ENCODE data around the gene STXBP3.

The STXBP3 gene

DNA sequence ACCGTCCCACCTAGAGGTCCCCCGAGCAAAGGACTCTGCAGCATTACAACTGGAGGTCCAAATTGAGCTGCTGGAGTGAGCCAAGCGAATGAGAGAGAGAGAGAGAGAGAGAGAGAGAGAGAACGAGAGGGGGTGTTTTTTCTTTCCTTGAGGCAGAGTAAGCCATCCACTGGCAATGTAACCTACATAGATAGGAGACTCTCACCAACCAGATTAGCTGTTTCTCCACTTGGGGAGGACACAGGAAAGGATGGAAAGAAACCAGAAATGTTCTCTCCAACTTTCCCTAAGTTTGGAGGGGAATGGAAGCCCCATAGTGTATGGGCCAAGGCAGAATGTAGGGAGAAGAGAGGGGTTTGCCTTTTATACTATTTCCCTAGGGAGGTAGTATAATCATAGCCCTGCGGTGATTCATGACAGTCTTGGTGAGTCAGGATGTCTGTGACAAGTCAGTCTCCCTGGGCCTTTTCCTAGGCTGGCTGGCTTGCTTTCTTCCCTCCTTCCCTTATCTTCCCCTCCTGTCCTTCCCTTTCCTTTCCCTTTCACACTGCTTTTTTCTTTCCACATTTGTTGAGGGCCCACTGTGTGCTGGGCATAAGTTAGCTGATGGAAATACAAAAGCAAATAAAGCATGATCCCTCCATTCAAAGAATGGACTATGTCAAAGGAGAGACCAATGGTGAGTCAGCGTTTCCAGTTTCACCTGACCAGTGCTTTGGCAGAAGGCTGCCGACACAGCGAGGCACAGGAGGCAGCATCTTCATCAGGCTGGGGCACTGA lies 26.6 kb upstream of the STXBP3 start:
- H3K9me3 ChIP-seq (ENCODE audit: control insufficient read depth, low read length): no peaks in the 10 kb centered on the region
- peak overlapping the region; percentile 10 for H3K27ac ChIP-seq (ENCODE audit: low read length, poor library complexity, severe bottlenecking)
- H3K4ac ChIP-seq (ENCODE audit: low read depth in 1 of 2, low read length in 2 of 2): peak overlapping the region in 1 of 2 experiments; percentile 6
- no peak overlapping the region for H4K91ac ChIP-seq (ENCODE audit: low read length)
- no peak overlapping the region for H2BK120ac ChIP-seq (ENCODE audit: low read depth, low read length)
- H2BK12ac ChIP-seq (ENCODE audit: low read length in 2 of 2): peak overlapping the region; percentile 7 to 61
- no peak overlapping the region for H2AFZ ChIP-seq (ENCODE audit: low read depth, low read length)
- H2AK5ac ChIP-seq (ENCODE audit: low read length, severe bottlenecking): no peak overlapping the region
- H3K4me1 ChIP-seq (ENCODE audit: control insufficient read depth, insufficient read depth, low read depth, low read length): peaks cover 6% of the 10 kb centered on the region
- DNase-seq: peak; percentile 92
- peak overlapping the region; percentile 60 for H3K9ac ChIP-seq (ENCODE audit: low read length)
- no peak overlapping the region for H3K23ac ChIP-seq (ENCODE audit: low read length in 2 of 2)
- no peaks in the 10 kb centered on the region for H3K79me1 ChIP-seq (replicated peaks; ENCODE audit: low read length, poor library complexity, severe bottlenecking)
- H3K27me3 ChIP-seq (ENCODE audit: control insufficient read depth in 1 of 2, insufficient read depth in 1 of 2, low read length in 2 of 2): no peaks in the 10 kb centered on the region
- H3K4me2 ChIP-seq (ENCODE audit: low read length, poor library complexity, severe bottlenecking): no peak overlapping the region
- no peaks in the 10 kb centered on the region for H3K36me3 ChIP-seq (ENCODE audit: control insufficient read depth in 1 of 2, insufficient read depth in 2 of 2, low read depth in 1 of 2, low read length in 2 of 2)
- no peak overlapping the region for H4K8ac ChIP-seq (ENCODE audit: low read length)
- H2BK5ac ChIP-seq (ENCODE audit: low read depth, low read length, poor library complexity, severe bottlenecking): no peak overlapping the region
- H2BK15ac ChIP-seq (ENCODE audit: low read depth, poor library complexity, severe bottlenecking): peak overlapping the region; percentile 26
- H3K4me3 ChIP-seq (ENCODE audit: insufficient read depth in 1 of 2, low read depth in 1 of 2, low read length in 2 of 2): peak overlapping the region in 1 of 2 experiments; percentile 42
- H3K18ac ChIP-seq (ENCODE audit: low read depth in 1 of 2, low read length in 2 of 2): peak overlapping the region; percentile 23 to 52
- WGBS: 60% methylated on average over 7 of the region's 8 CpGs
- no peak overlapping the region for H3K14ac ChIP-seq (ENCODE audit: low read length in 2 of 2)

GRCh38 chr1:108722292-108722691 lies 24.2 kb upstream of the STXBP3 start:
- Histone ChIP-seq H3K23ac (ENCODE audit: low read length in 2 of 2) (no peak overlapping the region), H4K8ac (ENCODE audit: low read length) (no peak overlapping the region), H3K4ac (ENCODE audit: low read depth in 1 of 2, low read length in 2 of 2) (no peak overlapping the region), H4K91ac (ENCODE audit: low read length) (no peak overlapping the region), H3K14ac (ENCODE audit: low read length in 2 of 2) (no peak overlapping the region), H3K4me3 (ENCODE audit: insufficient read depth in 1 of 2, low read depth in 1 of 2, low read length in 2 of 2) (peak overlapping the region in 1 of 2 experiments; percentile 19), H3K36me3 (ENCODE audit: control insufficient read depth in 1 of 2, insufficient read depth in 2 of 2, low read depth in 1 of 2, low read length in 2 of 2) (no peaks in the 10 kb centered on the region), H3K9ac (ENCODE audit: low read length) (no peak overlapping the region), H3K9me3 (ENCODE audit: control insufficient read depth, low read length) (no peaks in the 10 kb centered on the region), H2BK12ac (ENCODE audit: low read length in 2 of 2) (no peak overlapping the region), H2AFZ (ENCODE audit: low read depth, low read length) (peak overlapping the region; percentile 61), H2BK120ac (ENCODE audit: low read depth, low read length) (no peak overlapping the region), H3K27me3 (ENCODE audit: control insufficient read depth in 1 of 2, insufficient read depth in 1 of 2, low read length in 2 of 2) (no peaks in the 10 kb centered on the region), H2BK5ac (ENCODE audit: low read depth, low read length, poor library complexity, severe bottlenecking) (no peak overlapping the region), H3K4me2 (ENCODE audit: low read length, poor library complexity, severe bottlenecking) (no peak overlapping the region), H2AK5ac (ENCODE audit: low read length, severe bottlenecking) (no peak overlapping the region), H3K79me1 (replicated peaks; ENCODE audit: low read length, poor library complexity, severe bottlenecking) (no peaks in the 10 kb centered on the region), H3K27ac (ENCODE audit: low read length, poor library complexity, severe bottlenecking) (no peak overlapping the region), H2BK15ac (ENCODE audit: low read depth, poor library complexity, severe bottlenecking) (no peak overlapping the region), H3K4me1 (ENCODE audit: control insufficient read depth, insufficient read depth, low read depth, low read length) (peaks cover 5% of the 10 kb centered on the region), H3K18ac (ENCODE audit: low read depth in 1 of 2, low read length in 2 of 2) (peak overlapping the region in 1 of 2 experiments; percentile 51)
- DNase-seq: peak; percentile 71
- WGBS: 54% methylated on average over 6 of the region's 6 CpGs

DNA sequence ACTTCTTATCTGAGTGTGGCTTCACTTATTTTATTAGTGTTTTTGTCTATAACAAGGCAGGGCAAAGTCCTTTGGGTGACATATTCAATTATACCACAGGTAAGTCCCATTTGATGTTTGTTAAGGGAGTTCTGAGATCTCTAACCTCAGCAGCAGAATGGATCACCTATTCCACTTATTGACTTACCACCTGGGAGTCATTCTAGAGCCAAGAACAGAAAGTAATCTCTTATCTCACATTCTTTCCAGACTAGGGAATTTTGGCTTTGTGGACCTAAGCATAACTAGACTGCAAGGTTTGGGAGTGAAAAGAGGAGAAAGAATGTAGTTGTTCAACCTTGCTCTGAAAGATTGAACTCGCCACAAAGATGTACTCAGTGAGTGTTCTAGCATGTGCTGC lies 20.6 kb upstream of the STXBP3 start:
- H3K23ac ChIP-seq (ENCODE audit: low read length in 2 of 2): no peak overlapping the region
- no peak overlapping the region for H3K4me2 ChIP-seq (ENCODE audit: low read length, poor library complexity, severe bottlenecking)
- H2BK12ac ChIP-seq (ENCODE audit: low read length in 2 of 2): no peak overlapping the region
- no peak overlapping the region for H2AK5ac ChIP-seq (ENCODE audit: low read length, severe bottlenecking)
- H2BK120ac ChIP-seq (ENCODE audit: low read depth, low read length): no peak overlapping the region
- no peaks in the 10 kb centered on the region for H3K9me3 ChIP-seq (ENCODE audit: control insufficient read depth, low read length)
- no peak overlapping the region for H3K27ac ChIP-seq (ENCODE audit: low read length, poor library complexity, severe bottlenecking)
- H3K18ac ChIP-seq (ENCODE audit: low read depth in 1 of 2, low read length in 2 of 2): no peak overlapping the region
- H3K27me3 ChIP-seq (ENCODE audit: control insufficient read depth in 1 of 2, insufficient read depth in 1 of 2, low read length in 2 of 2): no peaks in the 10 kb centered on the region
- no peak overlapping the region for H2BK15ac ChIP-seq (ENCODE audit: low read depth, poor library complexity, severe bottlenecking)
- no peak overlapping the region for H4K91ac ChIP-seq (ENCODE audit: low read length)
- H3K14ac ChIP-seq (ENCODE audit: low read length in 2 of 2): no peak overlapping the region
- 89% methylated on average over 1 of the region's 1 CpG for WGBS
- no peaks in the 10 kb centered on the region for H3K4me1 ChIP-seq (ENCODE audit: control insufficient read depth, insufficient read depth, low read depth, low read length)
- no peak for DNase-seq
- no peak overlapping the region for H3K4ac ChIP-seq (ENCODE audit: low read depth in 1 of 2, low read length in 2 of 2)
- no peak overlapping the region for H3K4me3 ChIP-seq (ENCODE audit: insufficient read depth in 1 of 2, low read depth in 1 of 2, low read length in 2 of 2)
- no peak overlapping the region for H2BK5ac ChIP-seq (ENCODE audit: low read depth, low read length, poor library complexity, severe bottlenecking)
- no peaks in the 10 kb centered on the region for H3K36me3 ChIP-seq (ENCODE audit: control insufficient read depth in 1 of 2, insufficient read depth in 2 of 2, low read depth in 1 of 2, low read length in 2 of 2)
- no peak overlapping the region for H2AFZ ChIP-seq (ENCODE audit: low read depth, low read length)
- no peaks in the 10 kb centered on the region for H3K79me1 ChIP-seq (replicated peaks; ENCODE audit: low read length, poor library complexity, severe bottlenecking)
- H4K8ac ChIP-seq (ENCODE audit: low read length): no peak overlapping the region
- H3K9ac ChIP-seq (ENCODE audit: low read length): no peak overlapping the region

GRCh38 chr1:108728327-108728923 lies 18.0 kb upstream of the STXBP3 start:
- Histone ChIP-seq H3K18ac (ENCODE audit: low read depth in 1 of 2, low read length in 2 of 2) (no peak overlapping the region), H3K9ac (ENCODE audit: low read length) (no peak overlapping the region), H2AFZ (ENCODE audit: low read depth, low read length) (no peak overlapping the region), H3K23ac (ENCODE audit: low read length in 2 of 2) (no peak overlapping the region), H2AK5ac (ENCODE audit: low read length, severe bottlenecking) (no peak overlapping the region), H3K4me1 (ENCODE audit: control insufficient read depth, insufficient read depth, low read depth, low read length) (no peaks in the 10 kb centered on the region), H3K36me3 (ENCODE audit: control insufficient read depth in 1 of 2, insufficient read depth in 2 of 2, low read depth in 1 of 2, low read length in 2 of 2) (no peaks in the 10 kb centered on the region), H2BK120ac (ENCODE audit: low read depth, low read length) (no peak overlapping the region), H3K4me2 (ENCODE audit: low read length, poor library complexity, severe bottlenecking) (no peak overlapping the region), H3K9me3 (ENCODE audit: control insufficient read depth, low read length) (no peaks in the 10 kb centered on the region), H3K79me1 (replicated peaks; ENCODE audit: low read length, poor library complexity, severe bottlenecking) (no peaks in the 10 kb centered on the region), H3K27ac (ENCODE audit: low read length, poor library complexity, severe bottlenecking) (no peak overlapping the region), H3K27me3 (ENCODE audit: control insufficient read depth in 1 of 2, insufficient read depth in 1 of 2, low read length in 2 of 2) (no peaks in the 10 kb centered on the region), H2BK12ac (ENCODE audit: low read length in 2 of 2) (no peak overlapping the region), H2BK5ac (ENCODE audit: low read depth, low read length, poor library complexity, severe bottlenecking) (no peak overlapping the region), H3K4me3 (ENCODE audit: insufficient read depth in 1 of 2, low read depth in 1 of 2, low read length in 2 of 2) (no peak overlapping the region), H4K91ac (ENCODE audit: low read length) (no peak overlapping the region), H3K14ac (ENCODE audit: low read length in 2 of 2) (no peak overlapping the region), H4K8ac (ENCODE audit: low read length) (no peak overlapping the region), H3K4ac (ENCODE audit: low read depth in 1 of 2, low read length in 2 of 2) (no peak overlapping the region), H2BK15ac (ENCODE audit: low read depth, poor library complexity, severe bottlenecking) (no peak overlapping the region)
- 95% methylated on average over 8 of the region's 8 CpGs for WGBS
- no peak for DNase-seq
